ENCODE data around the gene BPI.

Gene BPI

DNA sequence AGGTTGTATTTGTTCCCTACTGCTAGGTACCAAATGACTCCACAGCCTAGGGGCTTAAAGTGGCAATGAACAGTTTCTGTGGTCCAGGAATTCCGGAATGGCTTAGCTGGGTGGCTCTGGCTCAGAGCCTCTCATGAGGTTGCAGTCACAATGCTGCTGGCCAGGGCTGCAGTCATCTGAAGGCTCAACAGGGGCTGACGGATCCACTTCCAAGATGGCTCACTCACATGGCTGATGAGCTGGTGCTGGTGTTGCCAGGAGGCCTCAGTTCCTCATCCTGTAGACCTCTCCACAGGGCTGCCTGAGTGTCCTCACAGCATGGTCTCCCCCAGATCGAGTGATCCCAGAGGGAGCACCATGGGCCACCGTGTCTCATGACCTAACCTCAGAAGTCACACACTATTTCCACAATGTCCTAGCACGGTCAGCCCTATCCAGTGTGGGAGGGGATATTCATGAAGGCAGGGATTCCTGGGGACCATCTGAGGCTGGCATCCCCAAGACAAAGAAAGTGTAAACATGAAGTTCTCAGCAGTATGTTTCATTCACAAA, 19.0 kb upstream of the BPI start:
- in situ Hi-C loops (cut with MboI; ENCODE audit: low sequenced_read_pairs), result no loop called here
- Histone ChIP-seq H3K4me3 (no peak overlapping the region), H3K36me3 (replicated peaks) (no peaks in the 10 kb centered on the region), H3K9me3 (no peaks in the 10 kb centered on the region; the same call in 1 of the 2 replicates), H3K4me1 (no peaks in the 10 kb centered on the region), H3K27me3 (ENCODE audit: low read depth) (peaks cover 20% of the 10 kb centered on the region)
- no peak for DNase-seq (ENCODE audit: low spot score in 2 of 2)

DNA sequence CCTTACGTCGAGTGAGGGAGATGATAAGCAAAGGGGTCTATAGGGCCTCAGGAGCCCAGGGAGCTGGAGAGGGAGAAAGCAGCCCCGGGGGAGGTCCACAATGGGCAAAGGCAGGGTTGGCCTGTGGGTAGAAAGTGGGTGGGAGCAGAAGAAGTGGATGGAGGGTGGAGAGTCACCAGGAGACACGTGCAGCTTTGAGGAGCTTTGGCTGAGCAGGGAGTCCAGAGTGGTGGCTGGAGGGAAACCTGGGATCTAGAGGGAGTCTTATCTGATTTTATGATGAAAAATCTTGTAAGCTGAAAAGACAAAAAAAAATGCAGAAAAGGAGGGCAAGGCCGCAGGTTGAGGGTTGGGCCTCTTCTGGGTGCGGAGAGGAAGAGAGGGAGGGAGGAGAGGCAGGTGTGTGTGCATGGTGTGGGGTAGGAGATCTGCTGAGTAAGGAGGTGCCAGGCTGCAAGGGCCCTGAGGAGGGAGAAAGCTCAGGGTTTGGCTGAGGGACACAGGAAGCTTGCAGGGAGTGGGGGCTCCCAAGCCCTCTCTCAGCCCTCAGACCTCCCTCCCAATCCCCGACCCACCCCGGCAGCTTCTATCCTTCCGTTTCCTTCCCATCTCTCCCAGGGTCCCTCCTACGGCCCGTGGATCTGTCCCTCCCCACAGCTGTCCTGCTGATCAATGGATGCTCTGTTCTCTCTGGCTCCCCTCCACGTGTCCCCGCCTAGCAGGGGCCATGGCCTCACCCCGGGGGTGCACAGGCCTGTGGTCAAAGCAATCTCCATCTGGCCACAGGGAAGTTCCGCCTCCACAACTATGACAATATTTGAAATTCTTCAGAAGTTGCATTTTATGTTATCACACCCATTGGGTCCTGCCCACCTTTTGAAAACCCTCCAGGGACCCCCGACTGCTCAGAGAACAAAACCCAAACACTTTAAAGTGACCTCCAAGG, 17.1 kb upstream of the BPI start:
- in situ Hi-C loops (cut with MboI; ENCODE audit: low sequenced_read_pairs), result no loop called here
- H3K9me3 ChIP-seq, result no peaks in the 10 kb centered on the region
- no peak for DNase-seq (ENCODE audit: low spot score in 2 of 2)
- no peaks in the 10 kb centered on the region for H3K4me1 ChIP-seq
- H3K27me3 ChIP-seq (ENCODE audit: low read depth), result peaks cover 26% of the 10 kb centered on the region
- no peak overlapping the region for H3K4me3 ChIP-seq
- no peaks in the 10 kb centered on the region for H3K36me3 ChIP-seq (replicated peaks)

DNA sequence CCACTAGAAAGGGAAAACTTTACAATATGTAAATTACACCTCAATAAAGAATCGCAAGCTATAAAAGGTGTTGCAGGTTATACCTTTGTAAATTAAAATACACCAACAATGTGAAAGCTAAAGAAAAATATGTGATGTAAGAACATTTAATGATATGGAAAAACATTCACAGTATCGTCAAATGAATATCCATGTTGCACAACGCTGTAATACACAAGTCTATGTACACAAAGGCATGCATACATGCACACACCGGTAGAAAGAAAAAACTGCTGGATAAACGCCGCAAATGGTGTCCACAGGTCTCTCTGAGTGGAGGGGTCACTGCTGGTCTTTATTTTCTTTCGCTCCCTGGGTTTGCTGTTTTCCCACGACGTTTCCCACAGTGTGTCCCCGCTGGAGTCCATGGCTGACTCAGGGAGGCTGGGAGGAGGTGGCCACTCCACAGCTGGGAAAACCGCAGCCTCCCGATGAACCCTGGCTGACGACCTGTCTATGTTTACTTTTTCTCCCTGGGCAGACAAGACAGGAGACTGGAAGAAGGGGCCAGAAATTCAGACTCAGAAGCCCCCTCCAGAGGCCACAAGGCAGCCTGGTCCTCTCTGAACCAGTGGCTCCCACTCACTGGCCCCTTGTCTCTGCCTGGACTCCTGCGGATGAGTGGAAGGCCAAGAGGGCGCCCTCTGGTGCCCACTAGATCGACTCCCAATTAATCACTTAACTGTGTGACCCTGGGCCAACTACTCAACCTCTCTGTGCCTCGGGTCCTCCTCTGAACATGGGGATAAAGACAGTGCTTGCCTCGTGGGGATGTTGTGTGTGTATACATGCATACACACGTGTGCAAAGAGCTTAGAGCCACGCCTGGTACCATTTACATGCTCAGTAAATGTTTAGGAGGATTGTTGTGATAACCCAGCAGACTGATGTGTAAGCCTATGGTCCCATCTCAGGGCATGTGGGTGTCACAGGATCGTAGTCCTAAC, 12.8 kb upstream of the BPI start:
- DNase-seq (ENCODE audit: low spot score in 2 of 2), result peak in 1 of 2 experiments; percentile 33
- in situ Hi-C loops (cut with MboI; ENCODE audit: low sequenced_read_pairs), result no loop called here
- Histone ChIP-seq H3K27me3 (ENCODE audit: low read depth) (peaks cover 26% of the 10 kb centered on the region), H3K36me3 (replicated peaks) (no peaks in the 10 kb centered on the region), H3K9me3 (no peaks in the 10 kb centered on the region), H3K4me1 (no peaks in the 10 kb centered on the region), H3K4me3 (no peak overlapping the region)

DNA sequence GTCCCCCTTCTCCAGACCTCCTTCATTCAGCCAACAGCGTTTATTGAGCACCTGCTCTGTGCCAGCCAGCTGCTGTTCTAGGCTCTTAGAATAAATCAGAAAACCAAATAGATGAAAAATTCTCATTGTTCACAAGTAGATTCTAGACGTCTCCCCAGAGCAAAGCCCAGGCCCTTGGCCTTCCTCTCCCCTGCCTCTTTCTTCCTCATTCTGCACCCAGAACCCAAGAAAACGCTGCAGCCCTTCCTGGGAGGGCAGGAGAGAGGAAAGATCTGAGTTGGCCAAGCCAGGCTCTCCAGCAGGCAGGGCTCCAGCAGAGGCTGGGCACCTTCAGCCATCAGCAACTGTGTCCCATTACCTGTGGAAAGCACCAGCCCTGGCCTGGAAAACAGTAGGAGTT, 12.0 kb upstream of the BPI start:
- DNase-seq (ENCODE audit: low spot score in 2 of 2), result no peak
- in situ Hi-C loops (cut with MboI; ENCODE audit: low sequenced_read_pairs), result no loop called here
- Histone ChIP-seq H3K9me3 (no peaks in the 10 kb centered on the region), H3K4me1 (no peaks in the 10 kb centered on the region), H3K4me3 (no peak overlapping the region), H3K36me3 (replicated peaks) (no peaks in the 10 kb centered on the region), H3K27me3 (ENCODE audit: low read depth) (peaks cover 26% of the 10 kb centered on the region)

DNA sequence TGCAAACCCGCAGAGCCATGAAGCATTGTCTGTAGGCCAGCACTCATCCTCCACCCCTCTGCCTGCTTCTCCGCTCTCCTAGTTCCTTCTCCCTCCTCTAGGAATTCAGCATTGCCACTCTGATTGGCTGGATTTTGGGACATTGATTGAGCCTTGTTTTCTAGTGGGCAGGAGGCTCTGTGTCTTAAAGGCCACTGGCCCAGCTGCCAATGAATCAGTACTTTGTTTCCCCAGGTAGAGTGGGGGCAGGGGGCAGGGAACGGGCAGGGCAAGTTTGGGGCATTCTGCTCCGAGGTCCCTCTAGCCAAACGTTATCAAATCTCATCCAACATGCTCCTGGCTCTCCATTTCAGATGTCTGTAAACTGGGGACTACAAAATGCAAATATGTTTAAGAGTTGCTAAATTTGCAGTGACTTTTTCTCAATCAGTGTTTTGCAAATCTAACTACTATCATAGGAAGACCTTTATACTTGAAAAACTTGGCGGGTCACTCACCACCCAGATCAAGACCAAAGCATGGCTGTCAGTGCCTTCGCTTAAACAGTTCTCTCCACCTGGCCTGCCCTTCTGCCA, 10.4 kb upstream of the BPI start:
- H3K4me1 ChIP-seq, result no peaks in the 10 kb centered on the region
- no peaks in the 10 kb centered on the region for H3K9me3 ChIP-seq
- in situ Hi-C loops (cut with MboI; ENCODE audit: low sequenced_read_pairs), result no loop called here
- peaks cover 13% of the 10 kb centered on the region for H3K27me3 ChIP-seq (ENCODE audit: low read depth)
- no peak overlapping the region for H3K4me3 ChIP-seq
- no peaks in the 10 kb centered on the region for H3K36me3 ChIP-seq (replicated peaks)
- no peak for DNase-seq (ENCODE audit: low spot score in 2 of 2)

DNA sequence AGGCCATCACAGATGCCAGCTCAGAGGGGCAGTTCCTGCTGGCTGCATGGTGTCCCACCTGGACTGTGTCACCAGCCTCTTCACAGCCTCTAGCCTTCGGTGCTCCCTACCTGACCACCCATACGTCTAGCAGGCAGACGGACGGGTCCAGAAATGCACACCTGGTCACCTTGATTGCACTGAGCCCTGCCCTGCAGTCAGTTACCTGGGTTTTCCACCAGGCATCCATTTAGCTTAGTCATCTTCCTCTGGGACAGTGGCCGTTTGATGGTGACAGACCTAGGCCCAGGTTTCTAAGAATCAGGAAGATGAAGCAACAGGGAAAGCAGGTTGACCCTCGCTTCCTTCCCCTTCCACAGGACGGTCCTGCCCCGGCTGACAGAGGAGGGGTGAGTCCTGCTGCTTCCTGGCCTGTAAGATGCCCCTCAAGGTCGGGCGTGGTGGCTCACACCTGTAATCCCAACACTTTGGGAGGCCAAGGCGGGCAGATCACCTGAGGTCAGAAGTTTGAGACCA, 9.8 kb upstream of the BPI start:
- in situ Hi-C loops (cut with MboI; ENCODE audit: low sequenced_read_pairs), result no loop called here
- DNase-seq (ENCODE audit: low spot score in 2 of 2), result no peak
- H3K9me3 ChIP-seq, result no peaks in the 10 kb centered on the region
- no peaks in the 10 kb centered on the region for H3K36me3 ChIP-seq (replicated peaks)
- no peak overlapping the region for H3K4me3 ChIP-seq
- peaks cover 7% of the 10 kb centered on the region; the same call in 1 of the 2 replicates for H3K27me3 ChIP-seq (ENCODE audit: low read depth)
- H3K4me1 ChIP-seq, result no peaks in the 10 kb centered on the region

DNA sequence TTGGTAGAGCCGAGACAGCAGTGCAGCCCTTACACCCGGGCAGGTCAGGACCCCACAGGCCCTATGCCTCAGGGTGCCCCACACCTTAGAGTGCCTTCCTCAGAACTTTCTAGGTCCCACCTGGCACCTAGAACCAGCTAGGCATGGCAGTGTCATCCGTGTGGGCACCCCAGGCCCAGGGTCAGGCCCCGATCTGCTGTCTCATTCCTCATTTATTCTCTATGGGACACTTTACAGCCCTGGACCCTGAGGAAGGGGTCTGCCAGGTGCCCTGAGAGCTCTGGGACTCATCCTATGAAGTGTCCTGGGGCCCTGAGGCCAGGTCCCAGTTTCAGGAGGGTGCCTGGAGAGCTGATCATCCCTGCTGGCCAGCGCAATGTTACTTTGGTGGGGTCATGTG, 8.1 kb upstream of the BPI start:
- H3K9me3 ChIP-seq, result no peaks in the 10 kb centered on the region
- H3K36me3 ChIP-seq (replicated peaks), result no peaks in the 10 kb centered on the region
- H3K4me3 ChIP-seq, result no peak overlapping the region
- H3K27me3 ChIP-seq (ENCODE audit: low read depth), result no peaks in the 10 kb centered on the region
- no peak for DNase-seq (ENCODE audit: low spot score in 2 of 2)
- in situ Hi-C loops (cut with MboI; ENCODE audit: low sequenced_read_pairs), result no loop called here
- no peaks in the 10 kb centered on the region for H3K4me1 ChIP-seq

DNA sequence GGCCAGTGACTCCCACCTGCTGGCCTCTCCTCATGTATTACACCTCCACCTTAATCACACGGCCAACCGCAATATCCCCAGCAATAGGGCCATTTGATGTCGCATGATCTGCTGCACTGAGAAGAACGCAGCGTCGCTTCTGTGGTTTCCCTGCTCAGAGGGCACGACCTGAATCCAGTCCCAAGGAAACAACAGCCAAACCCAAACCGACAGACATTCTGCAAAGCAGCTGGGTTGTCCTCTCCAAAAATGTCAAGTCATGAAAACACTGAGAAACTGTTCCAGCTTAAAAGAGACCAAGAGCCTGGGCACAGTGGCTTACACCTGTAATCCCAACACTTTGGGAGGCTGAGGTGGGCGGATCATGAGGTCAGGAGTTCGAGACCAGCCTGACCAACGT, 7.5 kb upstream of the BPI start:
- DNase-seq (ENCODE audit: low spot score in 2 of 2), result no peak
- Histone ChIP-seq H3K36me3 (replicated peaks) (no peaks in the 10 kb centered on the region), H3K4me1 (no peaks in the 10 kb centered on the region), H3K27me3 (ENCODE audit: low read depth) (no peaks in the 10 kb centered on the region), H3K9me3 (no peaks in the 10 kb centered on the region), H3K4me3 (no peak overlapping the region)
- in situ Hi-C loops (cut with MboI; ENCODE audit: low sequenced_read_pairs), result no loop called here

DNA sequence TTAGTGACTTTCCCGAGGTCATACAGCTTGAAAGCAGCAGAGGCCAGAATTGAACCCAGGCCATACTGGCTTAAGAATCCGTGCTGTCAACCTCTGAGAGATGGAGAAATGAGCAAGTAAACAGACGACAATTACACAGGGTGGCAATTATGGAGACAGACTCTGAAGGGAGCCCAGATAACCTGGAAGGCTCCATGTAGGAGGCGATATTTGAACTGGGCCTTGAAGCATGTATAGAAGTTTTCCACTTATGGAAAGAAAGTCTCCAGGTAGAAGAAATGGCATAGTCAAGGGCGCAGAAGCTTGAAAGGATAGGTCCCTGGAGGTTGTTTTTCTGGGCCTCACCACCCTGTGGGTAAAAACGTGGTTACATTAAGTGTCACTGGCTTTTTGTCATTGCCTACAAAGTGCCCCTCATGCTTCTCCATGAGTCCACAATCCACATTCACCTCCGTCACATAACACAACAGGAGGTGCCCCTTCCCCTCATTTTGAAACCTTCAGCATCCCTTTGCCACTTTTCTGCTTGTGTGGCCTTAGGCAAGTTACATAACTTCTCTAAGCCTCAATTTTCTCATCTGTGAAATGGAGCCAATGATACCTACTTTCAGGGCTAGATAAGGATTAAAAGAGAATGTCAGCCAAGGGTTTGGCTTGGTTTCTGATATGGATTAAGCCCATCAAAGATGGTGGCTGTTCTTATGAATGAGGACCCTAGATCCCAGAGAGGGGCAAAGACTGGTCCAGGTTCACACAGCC, 5.9 kb upstream of the BPI start:
- peaks cover 2% of the 10 kb centered on the region; the same call in 1 of the 2 replicates for H3K27me3 ChIP-seq (ENCODE audit: low read depth)
- DNase-seq (ENCODE audit: low spot score in 2 of 2), result no peak
- in situ Hi-C loops (cut with MboI; ENCODE audit: low sequenced_read_pairs), result no loop called here
- H3K4me1 ChIP-seq, result no peaks in the 10 kb centered on the region
- H3K36me3 ChIP-seq (replicated peaks), result no peaks in the 10 kb centered on the region
- H3K9me3 ChIP-seq, result no peaks in the 10 kb centered on the region
- no peak overlapping the region for H3K4me3 ChIP-seq

DNA sequence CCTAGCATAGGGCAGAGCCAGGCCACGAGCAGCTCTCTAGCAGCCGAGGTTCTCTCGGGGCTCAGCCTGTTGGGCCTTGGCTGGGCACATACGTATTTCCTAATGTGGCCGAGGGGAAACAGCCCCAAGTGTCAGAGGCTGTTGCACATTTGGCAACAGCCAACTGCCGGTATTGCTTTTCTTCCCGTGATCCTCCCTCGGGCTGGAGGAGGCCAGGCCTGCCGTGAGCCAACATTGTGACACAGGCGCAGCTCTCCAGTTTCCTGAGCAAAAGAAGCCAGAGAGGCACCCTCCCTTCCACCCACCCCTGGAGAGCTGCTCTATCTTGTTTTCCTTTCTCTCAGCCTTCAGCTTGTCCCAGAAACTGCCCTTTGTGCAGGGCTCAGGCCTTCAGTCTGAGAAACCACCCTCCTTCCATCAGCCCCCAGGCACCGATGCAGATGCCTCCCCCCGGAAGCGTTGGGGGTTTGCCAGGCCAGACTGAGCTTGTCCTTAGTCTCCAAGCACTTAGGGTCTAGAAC, 5.1 kb upstream of the BPI start:
- Histone ChIP-seq H3K9me3 (no peaks in the 10 kb centered on the region), H3K36me3 (replicated peaks) (no peaks in the 10 kb centered on the region), H3K27me3 (ENCODE audit: low read depth) (peaks cover 10% of the 10 kb centered on the region; the same call in 1 of the 2 replicates), H3K4me3 (no peak overlapping the region), H3K4me1 (no peaks in the 10 kb centered on the region)
- DNase-seq (ENCODE audit: low spot score in 2 of 2), result no peak
- in situ Hi-C loops (cut with MboI; ENCODE audit: low sequenced_read_pairs), result no loop called here

DNA sequence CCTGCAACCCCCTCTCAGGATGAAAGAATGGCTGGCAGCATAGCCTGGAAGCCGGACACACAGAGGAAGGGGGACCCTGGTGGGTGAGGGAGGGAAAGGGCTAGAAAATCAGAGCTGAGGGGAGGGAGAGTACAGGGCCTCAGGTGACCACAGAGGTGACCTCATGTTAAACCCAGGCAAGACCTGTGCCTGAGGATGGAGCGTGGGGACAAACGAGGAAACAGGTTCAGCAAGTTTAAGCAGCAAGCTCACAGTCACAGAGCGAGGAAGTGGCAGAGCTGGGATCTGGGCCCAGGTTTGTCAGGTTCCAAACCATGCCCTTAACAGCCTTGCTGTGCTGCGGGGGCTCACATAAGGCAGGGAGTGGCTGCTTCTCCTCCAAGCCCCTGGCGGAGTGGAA, 4.0 kb upstream of the BPI start:
- in situ Hi-C loops (cut with MboI; ENCODE audit: low sequenced_read_pairs), result loop anchor here (10.0 kb wide), 1 partner anchor 55 kb away; no protein-coding TSS in a partner anchor
- peaks cover 13% of the 10 kb centered on the region; the same call in 1 of the 2 replicates for H3K27me3 ChIP-seq (ENCODE audit: low read depth)
- no peaks in the 10 kb centered on the region for H3K36me3 ChIP-seq (replicated peaks)
- no peaks in the 10 kb centered on the region for H3K9me3 ChIP-seq
- DNase-seq (ENCODE audit: low spot score in 2 of 2), result no peak
- H3K4me1 ChIP-seq, result no peaks in the 10 kb centered on the region
- no peak overlapping the region for H3K4me3 ChIP-seq

DNA sequence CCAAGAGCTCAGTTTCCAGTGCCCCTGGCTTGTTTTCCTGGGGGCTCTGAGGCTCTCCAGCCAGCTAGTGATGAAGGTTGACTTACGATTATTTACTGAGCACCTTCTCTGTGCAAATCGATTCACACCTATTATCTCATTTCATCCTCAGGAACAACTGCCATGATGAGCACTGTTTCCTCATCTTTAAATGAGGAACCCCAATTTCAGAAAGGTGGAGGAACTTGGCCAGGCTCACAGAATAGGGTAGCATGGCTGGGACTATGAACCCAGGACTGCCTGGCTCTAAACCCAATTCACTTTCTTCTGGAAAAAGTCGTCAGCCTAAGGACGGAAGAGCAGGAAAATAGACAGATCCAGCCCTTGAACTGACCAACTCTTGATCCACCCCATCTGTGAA, 3.5 kb upstream of the BPI start:
- no peak for DNase-seq (ENCODE audit: low spot score in 2 of 2)
- no peak overlapping the region for H3K4me3 ChIP-seq
- no peaks in the 10 kb centered on the region for H3K36me3 ChIP-seq (replicated peaks)
- no peaks in the 10 kb centered on the region for H3K9me3 ChIP-seq
- in situ Hi-C loops (cut with MboI; ENCODE audit: low sequenced_read_pairs), result loop anchor here (10.0 kb wide), 1 partner anchor 56 kb away; no protein-coding TSS in a partner anchor
- peaks cover 13% of the 10 kb centered on the region; the same call in 1 of the 2 replicates for H3K27me3 ChIP-seq (ENCODE audit: low read depth)
- no peaks in the 10 kb centered on the region for H3K4me1 ChIP-seq
